GM21390 (cell line): ENCODE measurements around the gene TMEM97.
"Not testable (repeated sequence)": the region's sequence is repeated elsewhere in the genome, so short reads cannot be mapped to it uniquely, and the experiment has no call there.

ENCODE experiments used
- ATAC-seq: cut with Tn5 transposase; IDR thresholded peaks from one replicate; pipeline ENCODE4 v1.9.1; 2021; ENCODE audit not compliant: unreplicated experiment

TMEM97 gene

GRCh38 chr17:28318759-28319597, at the start of gene TMEM97:
TSS of gene TMEM97 (plus strand) at chr17:28319200. CDS start at chr17:28319240, 40 bp downstream.
- peak; percentile 95 for ATAC-seq

- no peak for ATAC-seq
These were observed 48.9 kb upstream of the TMEM97 start for GRCh38 chr17:28270055-28270454.

- ATAC-seq = no peak
These were observed 48.1 kb upstream of the TMEM97 start for GRCh38 chr17:28270926-28271325.

GRCh38 chr17:28271431-28271830, 47.6 kb upstream of the TMEM97 start:
- ATAC-seq = no peak

- no peak for ATAC-seq
These were observed 46.8 kb upstream of the TMEM97 start for GRCh38 chr17:28272166-28272565.

GRCh38 chr17:28273341-28273740, 45.7 kb upstream of the TMEM97 start:
- ATAC-seq = not testable (repeated sequence)

- ATAC-seq = no peak
These were observed 44.3 kb upstream of the TMEM97 start for GRCh38 chr17:28274591-28275265.

GRCh38 chr17:28276011-28276410, 43.0 kb upstream of the TMEM97 start:
- ATAC-seq = no peak

GRCh38 chr17:28279411-28279810, 39.6 kb upstream of the TMEM97 start:
- no peak for ATAC-seq

- no peak for ATAC-seq
These were observed 38.2 kb upstream of the TMEM97 start for GRCh38 chr17:28280826-28281225.

- ATAC-seq = no peak
These were observed 36.4 kb upstream of the TMEM97 start for GRCh38 chr17:28282596-28282995.

- no peak for ATAC-seq
These were observed 33.0 kb upstream of the TMEM97 start for GRCh38 chr17:28285965-28286364.

- no peak for ATAC-seq
These were observed 28.3 kb upstream of the TMEM97 start for GRCh38 chr17:28290703-28291102.

GRCh38 chr17:28291780-28292330, 27.1 kb upstream of the TMEM97 start:
- ATAC-seq = no peak

GRCh38 chr17:28292878-28293277, 26.1 kb upstream of the TMEM97 start:
- ATAC-seq = not testable (repeated sequence)

- no peak for ATAC-seq
These were observed 25.0 kb upstream of the TMEM97 start for GRCh38 chr17:28293994-28294393.

- no peak for ATAC-seq
These were observed 23.1 kb upstream of the TMEM97 start for GRCh38 chr17:28295677-28296578.

GRCh38 chr17:28298449-28298848, 20.6 kb upstream of the TMEM97 start:
- ATAC-seq = no peak

GRCh38 chr17:28306954-28307401, 12.0 kb upstream of the TMEM97 start:
- ATAC-seq = no peak

GRCh38 chr17:28313841-28314240, 5.2 kb upstream of the TMEM97 start:
- no peak for ATAC-seq
